Measurements from ENCODE around the gene COLEC11. TPM values are rescaled to one million over a fixed set of nuclear protein-coding genes. Genes with fewer than 3 reads are reported as not detected.

The COLEC11 gene
- total and polyA plus RNA-seq, 2 of the 13 experiments (the other 11 are each of a cell fraction or from before 2014, with no cell fraction given) = 1.5 to 3.0 TPM

DNA sequence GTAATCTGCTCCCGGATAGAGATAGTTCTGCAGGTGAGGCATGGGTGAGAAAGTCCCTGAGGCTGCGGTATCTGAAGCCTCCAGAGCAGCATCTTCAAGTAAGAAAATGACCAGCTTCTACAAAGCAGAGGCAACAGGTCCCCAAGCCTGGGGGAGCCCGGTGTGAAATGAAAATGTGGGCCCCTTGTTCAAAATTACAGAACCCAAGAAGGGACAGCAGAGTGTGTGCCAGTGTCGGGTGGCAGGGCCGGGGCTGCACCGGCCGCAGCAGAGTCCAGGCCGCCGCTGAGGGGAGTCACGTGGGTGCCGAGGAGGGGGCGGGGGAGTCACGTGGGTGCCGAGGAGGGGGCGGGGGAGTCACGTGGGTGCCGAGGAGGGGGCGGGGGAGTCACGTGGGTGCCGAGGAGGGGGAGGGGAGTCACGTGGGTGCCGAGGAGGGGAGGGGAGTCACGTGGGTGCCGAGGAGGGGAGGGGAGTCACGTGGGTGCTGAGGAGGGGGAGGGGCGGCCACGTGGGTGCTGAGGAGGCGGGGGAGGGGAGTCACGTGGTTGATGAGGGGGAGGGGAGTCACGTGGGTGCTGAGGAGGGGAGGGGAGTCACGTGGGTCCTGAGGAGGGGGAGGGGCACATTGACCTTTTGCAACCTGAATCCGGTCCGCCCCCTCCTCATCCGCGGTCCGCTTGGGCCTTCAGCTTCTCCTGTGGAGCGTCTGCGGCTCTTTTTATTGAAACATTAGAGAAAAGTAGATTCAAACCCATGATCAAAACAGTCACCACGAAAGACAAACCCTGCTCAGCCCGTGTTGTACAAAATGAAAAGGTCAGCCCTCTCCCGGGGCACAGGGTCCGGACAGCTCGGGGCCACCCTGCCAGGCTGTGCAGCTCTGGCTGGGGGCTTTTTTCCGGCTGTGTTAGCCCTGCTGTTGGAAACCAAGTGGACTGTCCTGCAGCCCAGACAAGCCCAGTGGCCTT lies 10.4 kb downstream of the COLEC11 start (continued):
- TF ChIP-seq, protein P1, sequence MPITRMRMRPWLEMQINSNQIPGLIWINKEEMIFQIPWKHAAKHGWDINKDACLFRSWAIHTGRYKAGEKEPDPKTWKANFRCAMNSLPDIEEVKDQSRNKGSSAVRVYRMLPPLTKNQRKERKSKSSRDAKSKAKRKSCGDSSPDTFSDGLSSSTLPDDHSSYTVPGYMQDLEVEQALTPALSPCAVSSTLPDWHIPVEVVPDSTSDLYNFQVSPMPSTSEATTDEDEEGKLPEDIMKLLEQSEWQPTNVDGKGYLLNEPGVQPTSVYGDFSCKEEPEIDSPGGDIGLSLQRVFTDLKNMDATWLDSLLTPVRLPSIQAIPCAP (CRISPR knock-in tag; IDR thresholded peaks at IDR 0.05; ENCODE audit: low read depth) = no peak
- TF ChIP-seq ZNF619 (CRISPR knock-in tag; IDR thresholded peaks at IDR 0.05) = no peak
- TF ChIP-seq TEAD2 (CRISPR knock-in tag; IDR thresholded peaks at IDR 0.05) = no peak
- TF ChIP-seq SMARCC2 (IDR thresholded peaks at IDR 0.05) = no peak
- TF ChIP-seq ZNF224 (CRISPR knock-in tag; IDR thresholded peaks at IDR 0.05) = no peak
- TF ChIP-seq, protein P2, sequence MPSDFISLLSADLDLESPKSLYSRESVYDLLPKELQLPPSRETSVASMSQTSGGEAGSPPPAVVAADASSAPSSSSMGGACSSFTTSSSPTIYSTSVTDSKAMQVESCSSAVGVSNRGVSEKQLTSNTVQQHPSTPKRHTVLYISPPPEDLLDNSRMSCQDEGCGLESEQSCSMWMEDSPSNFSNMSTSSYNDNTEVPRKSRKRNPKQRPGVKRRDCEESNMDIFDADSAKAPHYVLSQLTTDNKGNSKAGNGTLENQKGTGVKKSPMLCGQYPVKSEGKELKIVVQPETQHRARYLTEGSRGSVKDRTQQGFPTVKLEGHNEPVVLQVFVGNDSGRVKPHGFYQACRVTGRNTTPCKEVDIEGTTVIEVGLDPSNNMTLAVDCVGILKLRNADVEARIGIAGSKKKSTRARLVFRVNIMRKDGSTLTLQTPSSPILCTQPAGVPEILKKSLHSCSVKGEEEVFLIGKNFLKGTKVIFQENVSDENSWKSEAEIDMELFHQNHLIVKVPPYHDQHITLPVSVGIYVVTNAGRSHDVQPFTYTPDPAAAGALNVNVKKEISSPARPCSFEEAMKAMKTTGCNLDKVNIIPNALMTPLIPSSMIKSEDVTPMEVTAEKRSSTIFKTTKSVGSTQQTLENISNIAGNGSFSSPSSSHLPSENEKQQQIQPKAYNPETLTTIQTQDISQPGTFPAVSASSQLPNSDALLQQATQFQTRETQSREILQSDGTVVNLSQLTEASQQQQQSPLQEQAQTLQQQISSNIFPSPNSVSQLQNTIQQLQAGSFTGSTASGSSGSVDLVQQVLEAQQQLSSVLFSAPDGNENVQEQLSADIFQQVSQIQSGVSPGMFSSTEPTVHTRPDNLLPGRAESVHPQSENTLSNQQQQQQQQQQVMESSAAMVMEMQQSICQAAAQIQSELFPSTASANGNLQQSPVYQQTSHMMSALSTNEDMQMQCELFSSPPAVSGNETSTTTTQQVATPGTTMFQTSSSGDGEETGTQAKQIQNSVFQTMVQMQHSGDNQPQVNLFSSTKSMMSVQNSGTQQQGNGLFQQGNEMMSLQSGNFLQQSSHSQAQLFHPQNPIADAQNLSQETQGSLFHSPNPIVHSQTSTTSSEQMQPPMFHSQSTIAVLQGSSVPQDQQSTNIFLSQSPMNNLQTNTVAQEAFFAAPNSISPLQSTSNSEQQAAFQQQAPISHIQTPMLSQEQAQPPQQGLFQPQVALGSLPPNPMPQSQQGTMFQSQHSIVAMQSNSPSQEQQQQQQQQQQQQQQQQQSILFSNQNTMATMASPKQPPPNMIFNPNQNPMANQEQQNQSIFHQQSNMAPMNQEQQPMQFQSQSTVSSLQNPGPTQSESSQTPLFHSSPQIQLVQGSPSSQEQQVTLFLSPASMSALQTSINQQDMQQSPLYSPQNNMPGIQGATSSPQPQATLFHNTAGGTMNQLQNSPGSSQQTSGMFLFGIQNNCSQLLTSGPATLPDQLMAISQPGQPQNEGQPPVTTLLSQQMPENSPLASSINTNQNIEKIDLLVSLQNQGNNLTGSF (CRISPR knock-in tag; IDR thresholded peaks at IDR 0.05) = no peak
- TF ChIP-seq, protein P3, sequence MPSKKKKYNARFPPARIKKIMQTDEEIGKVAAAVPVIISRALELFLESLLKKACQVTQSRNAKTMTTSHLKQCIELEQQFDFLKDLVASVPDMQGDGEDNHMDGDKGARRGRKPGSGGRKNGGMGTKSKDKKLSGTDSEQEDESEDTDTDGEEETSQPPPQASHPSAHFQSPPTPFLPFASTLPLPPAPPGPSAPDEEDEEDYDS (CRISPR knock-in tag; IDR thresholded peaks at IDR 0.05) = peak; percentile 12; the same call in 1 of the 2 replicates
- TF ChIP-seq NFKB2 (CRISPR knock-in tag; IDR thresholded peaks at IDR 0.05; ENCODE audit: borderline replicate concordance) = no peak; the same call in 1 of the 2 replicates
- TF ChIP-seq ZZZ3 (CRISPR knock-in tag; IDR thresholded peaks at IDR 0.05; ENCODE audit: borderline replicate concordance) = no peak; the same call in 1 of the 2 replicates
- TF ChIP-seq NAIF1 (CRISPR knock-in tag; IDR thresholded peaks at IDR 0.05; ENCODE audit: borderline replicate concordance) = no peak
- TF ChIP-seq ZEB1 (IDR thresholded peaks at IDR 0.05; ENCODE audit: insufficient replicate concordance, low read depth) = peak; percentile 47
- TF ChIP-seq ZNF382 (CRISPR knock-in tag; IDR thresholded peaks at IDR 0.05; ENCODE audit: borderline replicate concordance) = no peak
- TF ChIP-seq, protein P4, sequence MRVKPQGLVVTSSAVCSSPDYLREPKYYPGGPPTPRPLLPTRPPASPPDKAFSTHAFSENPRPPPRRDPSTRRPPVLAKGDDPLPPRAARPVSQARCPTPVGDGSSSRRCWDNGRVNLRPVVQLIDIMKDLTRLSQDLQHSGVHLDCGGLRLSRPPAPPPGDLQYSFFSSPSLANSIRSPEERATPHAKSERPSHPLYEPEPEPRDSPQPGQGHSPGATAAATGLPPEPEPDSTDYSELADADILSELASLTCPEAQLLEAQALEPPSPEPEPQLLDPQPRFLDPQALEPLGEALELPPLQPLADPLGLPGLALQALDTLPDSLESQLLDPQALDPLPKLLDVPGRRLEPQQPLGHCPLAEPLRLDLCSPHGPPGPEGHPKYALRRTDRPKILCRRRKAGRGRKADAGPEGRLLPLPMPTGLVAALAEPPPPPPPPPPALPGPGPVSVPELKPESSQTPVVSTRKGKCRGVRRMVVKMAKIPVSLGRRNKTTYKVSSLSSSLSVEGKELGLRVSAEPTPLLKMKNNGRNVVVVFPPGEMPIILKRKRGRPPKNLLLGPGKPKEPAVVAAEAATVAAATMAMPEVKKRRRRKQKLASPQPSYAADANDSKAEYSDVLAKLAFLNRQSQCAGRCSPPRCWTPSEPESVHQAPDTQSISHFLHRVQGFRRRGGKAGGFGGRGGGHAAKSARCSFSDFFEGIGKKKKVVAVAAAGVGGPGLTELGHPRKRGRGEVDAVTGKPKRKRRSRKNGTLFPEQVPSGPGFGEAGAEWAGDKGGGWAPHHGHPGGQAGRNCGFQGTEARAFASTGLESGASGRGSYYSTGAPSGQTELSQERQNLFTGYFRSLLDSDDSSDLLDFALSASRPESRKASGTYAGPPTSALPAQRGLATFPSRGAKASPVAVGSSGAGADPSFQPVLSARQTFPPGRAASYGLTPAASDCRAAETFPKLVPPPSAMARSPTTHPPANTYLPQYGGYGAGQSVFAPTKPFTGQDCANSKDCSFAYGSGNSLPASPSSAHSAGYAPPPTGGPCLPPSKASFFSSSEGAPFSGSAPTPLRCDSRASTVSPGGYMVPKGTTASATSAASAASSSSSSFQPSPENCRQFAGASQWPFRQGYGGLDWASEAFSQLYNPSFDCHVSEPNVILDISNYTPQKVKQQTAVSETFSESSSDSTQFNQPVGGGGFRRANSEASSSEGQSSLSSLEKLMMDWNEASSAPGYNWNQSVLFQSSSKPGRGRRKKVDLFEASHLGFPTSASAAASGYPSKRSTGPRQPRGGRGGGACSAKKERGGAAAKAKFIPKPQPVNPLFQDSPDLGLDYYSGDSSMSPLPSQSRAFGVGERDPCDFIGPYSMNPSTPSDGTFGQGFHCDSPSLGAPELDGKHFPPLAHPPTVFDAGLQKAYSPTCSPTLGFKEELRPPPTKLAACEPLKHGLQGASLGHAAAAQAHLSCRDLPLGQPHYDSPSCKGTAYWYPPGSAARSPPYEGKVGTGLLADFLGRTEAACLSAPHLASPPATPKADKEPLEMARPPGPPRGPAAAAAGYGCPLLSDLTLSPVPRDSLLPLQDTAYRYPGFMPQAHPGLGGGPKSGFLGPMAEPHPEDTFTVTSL (CRISPR knock-in tag; IDR thresholded peaks at IDR 0.05; ENCODE audit: borderline replicate concordance) = peak; percentile 45; the same call in 1 of the 2 replicates
- no peak for TF ChIP-seq TP53 (CRISPR knock-in tag; conservative IDR thresholded peaks at IDR 0.05)
- peak; percentile 29; the same call in 1 of the 2 replicates for TF ChIP-seq TOE1 (CRISPR knock-in tag; IDR thresholded peaks at IDR 0.05)
- TF ChIP-seq ZNF180 (CRISPR knock-in tag; IDR thresholded peaks at IDR 0.05; ENCODE audit: borderline replicate concordance, low read depth) = no peak
